SK-N-SH treated with all-trans-retinoic acid at 6 μM for 48 hours (cell line): Measurements from ENCODE around the gene AIP.

ENCODE experiments used
- PATZ1 ChIP-seq: fragments of 250-450 bp; sonication (Bioruptor Pico); IDR thresholded peaks from 2 replicates; pipeline ENCODE4 v1.8.0; 2020; ENCODE audit warnings: mild to moderate bottlenecking, moderate library complexity, borderline replicate concordance
- ZFP30 ChIP-seq: fragments of 450-650 bp; formaldehyde crosslinking; IDR thresholded peaks from 2 replicates; pipeline ENCODE4 v1.5.0; 2022; ENCODE audit warnings: mild to moderate bottlenecking, moderate library complexity
- ZNF8 ChIP-seq: fragments of 450-650 bp; formaldehyde crosslinking; IDR thresholded peaks from 2 replicates; pipeline ENCODE4 v1.5.0; 2020; ENCODE audit warnings: mild to moderate bottlenecking, moderate library complexity

DNA sequence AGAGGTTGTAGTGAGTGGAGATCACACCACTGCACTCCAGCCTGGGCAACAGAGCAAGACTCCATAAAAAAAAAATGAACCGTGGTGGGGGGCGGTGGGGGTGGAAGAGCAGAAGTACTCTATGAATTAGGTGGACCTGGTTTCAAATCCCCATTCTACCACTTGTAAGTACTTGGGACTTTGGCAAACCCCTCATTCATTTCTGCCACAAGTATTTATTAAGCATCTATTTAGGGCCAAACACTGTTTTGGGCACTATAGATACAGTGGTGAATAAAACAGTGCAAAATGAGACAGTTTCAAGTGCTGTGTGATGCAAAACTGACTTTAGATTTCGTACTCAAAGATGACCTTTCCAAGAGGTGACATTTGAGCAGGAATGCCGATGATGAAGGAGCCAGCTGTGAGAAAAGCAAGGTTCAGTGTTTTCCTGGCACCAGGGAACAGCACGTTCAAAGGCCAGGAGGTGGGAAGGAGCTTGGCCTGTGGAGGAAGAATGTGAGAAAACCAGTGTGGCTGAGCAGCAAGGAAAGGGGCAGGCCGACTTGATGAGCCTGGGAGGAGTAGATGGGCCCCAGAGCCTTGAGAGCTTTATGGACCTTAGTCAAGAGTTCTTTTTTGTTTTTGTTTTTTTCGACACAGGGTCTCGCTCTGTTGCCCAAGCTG is 12.4 kb upstream of the AIP start:
- TF ChIP-seq ZFP30 (no peak), PATZ1 (CRISPR knock-in tag) (no peak), ZNF8 (CRISPR knock-in tag) (no peak)
